NCI-H524 treated with DMSO at 0.1 percent for 48 hours (cell line): Measurements from ENCODE around the gene HAL.

Experiments
- DNase-seq: peaks from one replicate; lab custom pipeline; 2025; lab: John Stamatoyannopoulos, UW

HAL gene

DNA sequence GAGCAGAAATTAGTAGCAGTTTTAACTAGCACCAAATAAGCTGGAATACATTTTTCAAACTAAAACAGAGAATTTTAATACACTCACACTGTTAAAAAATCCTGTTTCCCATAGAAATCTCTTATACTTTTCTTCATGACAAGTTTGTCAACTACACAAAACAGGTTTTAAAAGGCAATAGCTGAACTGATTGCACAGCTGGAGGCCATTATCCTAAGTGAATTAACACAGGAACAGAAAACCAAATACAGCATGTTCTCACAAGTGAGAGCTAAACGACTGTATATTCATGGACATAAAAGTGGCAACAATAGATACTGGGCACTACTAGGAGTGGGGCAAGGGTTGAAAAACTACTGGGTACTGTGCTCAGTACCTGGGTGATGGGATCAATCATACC, 11.6 kb upstream of the HAL start:
- no peak for DNase-seq

GRCh38 chr12:96006727-96007126, 10.6 kb upstream of the HAL start:
- DNase-seq: no peak

DNA sequence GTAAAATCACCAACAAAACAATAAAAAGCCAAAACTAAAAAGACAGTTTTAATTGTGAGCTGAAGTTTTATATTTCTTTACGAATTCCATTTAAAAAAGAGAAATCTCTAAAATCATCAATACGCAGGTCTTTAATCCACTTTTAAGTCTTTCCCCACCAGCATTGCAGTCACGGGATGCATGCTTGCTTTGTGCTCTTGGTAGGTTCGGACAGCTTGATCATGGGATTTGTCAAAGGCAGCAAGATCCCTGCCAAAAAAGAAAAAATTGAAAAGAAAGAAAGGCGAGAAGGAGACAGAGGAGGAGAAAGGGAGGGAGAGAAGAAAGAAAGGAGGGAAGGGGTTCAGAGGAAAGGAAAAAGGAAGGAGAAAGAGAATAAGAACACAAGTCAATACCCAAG, 4.7 kb upstream of the HAL start:
- DNase-seq: no peak

GRCh38 chr12:95999484-95999883, 3.3 kb upstream of the HAL start:
- no peak for DNase-seq

DNA sequence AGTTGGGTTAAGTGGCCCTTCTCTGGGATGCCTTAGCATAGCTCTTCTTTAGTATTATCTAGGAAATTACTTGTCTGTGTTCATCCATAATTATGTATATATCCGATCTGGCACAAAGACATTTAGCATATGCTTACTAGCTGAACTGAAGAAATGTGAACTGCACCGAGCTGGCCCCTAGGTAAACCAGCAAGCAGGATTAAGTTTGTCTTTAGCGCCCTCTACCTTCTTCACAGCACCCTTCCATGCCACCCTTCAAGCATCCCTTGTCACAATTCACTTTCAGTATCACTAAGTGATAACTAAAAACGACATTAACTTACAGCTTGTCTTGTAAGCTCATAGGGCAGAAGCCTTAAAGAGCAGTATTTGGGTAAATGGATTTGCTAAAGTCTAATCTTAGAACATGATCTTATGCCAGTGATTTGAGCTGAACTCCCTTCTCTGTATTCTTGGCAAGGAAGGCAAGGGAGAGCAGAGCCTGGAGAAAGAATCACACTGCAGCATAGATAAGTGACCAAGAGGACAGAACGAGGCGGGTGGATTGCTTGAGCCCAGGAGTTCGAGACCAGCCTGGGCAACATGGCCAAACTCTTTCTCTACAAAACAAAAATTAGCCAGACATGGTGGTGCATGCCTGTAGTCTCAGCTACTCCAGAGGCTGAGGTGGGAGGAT, 2.6 kb upstream of the HAL start:
- no peak for DNase-seq

- no peak for DNase-seq
Measured at GRCh38 chr12:95997911-95998510, 1.9 kb upstream of the HAL start.

- DNase-seq: no peak
Measured at GRCh38 chr12:95997276-95997675, 1.1 kb upstream of the HAL start.

GRCh38 chr12:95995238-95996031, 709 bp downstream of the HAL start:
- no peak for DNase-seq

- no peak for DNase-seq
Measured at GRCh38 chr12:95994476-95994875, 1.7 kb downstream of the HAL start.

DNA sequence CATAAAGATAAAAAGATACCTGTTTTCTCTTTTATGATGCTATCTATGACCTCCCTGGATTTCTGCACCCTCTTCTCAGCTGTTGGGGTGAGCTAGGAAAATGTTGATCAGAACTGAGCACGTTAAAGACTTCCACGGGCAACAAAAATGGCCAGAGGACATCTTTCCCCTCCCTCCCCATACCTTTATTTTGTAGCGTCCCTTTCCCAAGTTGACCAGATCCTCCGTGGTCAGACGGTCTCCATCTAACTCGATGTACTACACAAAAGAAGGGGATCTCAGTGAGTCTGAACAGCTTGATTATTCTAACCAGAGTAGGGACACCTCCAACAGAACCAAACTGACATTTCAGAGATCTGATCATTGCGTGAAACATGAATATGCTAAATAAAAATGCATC, 2.2 kb downstream of the HAL start:
- DNase-seq: no peak

- no peak for DNase-seq
Measured at GRCh38 chr12:95990136-95990535, 6.0 kb downstream of the HAL start.

DNA sequence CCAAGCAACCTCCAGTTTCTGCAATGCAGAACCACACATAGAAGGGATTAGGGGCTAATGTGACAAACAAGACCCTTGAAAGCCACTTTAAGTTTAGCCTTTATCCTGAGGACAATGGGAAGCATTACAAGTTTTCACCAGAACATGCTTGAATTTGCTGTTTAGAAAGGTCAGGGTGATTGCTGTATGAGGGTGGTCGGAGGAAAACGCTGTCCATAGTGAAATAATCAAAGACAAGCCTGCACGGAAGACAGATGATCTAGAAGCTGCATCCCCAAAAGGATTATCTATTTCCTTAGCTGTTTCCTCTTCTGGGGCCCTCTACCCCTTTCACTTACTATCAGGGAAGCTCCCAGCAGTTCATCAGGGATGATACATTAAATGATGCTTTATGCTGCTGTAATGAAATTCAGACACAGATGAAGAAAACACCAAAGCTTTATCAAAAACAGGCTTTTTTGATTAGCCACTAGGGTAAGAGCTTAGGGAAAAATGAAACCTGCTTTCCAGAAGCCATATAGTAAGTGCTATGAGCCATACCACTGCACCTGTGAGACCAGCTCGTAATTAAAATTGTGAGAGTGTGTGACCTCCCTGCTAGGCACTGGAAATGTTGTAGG, 6.5 kb downstream of the HAL start:
- no peak for DNase-seq

- no peak for DNase-seq
Measured at GRCh38 chr12:95988506-95989275, 7.5 kb downstream of the HAL start.

DNA sequence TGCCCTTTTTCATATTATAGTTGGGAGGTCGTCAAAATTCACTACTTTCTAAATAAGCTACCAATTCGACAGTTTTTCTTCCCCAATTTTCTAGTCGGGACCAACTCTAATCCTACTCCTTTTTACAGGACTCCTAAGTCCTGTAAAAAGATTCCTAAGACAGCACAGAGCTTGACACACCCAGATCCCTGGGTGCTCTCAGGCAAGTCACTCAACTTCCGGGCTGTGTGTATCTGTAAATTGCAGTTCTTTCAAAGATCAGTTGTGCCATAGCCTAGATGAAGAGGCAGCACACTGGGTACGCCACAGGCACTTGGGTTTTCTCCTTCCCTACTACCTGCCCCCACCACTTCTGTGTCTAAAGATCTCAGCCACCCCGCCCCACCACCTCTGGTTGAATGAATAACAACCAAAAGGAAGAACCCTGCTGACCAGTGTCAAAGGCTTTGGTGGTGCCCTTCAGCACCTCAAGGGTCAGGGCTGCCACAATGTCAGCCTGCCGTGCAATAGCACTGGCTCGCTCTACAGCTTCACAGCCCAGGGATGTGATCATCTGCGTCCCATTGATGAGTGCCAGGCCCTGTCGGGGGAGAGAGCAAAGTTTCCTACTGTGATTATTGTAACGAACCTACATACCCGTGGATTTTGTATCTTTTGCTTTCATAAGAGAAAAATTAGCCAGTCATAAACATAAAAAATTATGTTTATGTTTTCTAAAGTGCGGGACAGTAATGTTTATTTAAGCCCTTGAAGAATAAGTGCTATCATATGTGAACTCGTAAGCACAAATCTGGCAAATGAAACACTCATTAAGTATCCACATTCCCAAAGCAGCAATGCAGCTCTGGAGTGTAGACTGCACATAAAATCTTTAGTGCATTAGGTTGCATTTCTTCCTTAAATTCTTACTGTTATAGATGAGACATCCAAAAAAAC, 9.2 kb downstream of the HAL start:
- no peak for DNase-seq

DNA sequence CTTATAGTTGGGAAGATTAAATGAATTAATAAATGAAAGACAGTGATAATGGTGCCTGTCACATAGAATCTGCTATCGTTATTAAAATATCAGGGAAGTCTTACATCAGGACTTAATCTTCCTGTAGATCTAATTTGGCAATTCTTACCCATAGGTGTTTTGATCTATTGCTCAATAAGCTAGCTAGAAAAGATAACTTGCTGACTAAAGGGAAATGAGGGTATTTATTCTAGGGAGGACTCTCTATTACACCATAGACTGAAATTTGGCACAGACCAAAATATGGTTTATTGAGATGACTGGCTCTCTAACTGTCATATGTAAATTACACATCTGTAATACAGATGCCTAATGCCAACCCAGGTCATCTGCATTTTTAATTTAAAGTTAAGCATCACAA, 11.5 kb downstream of the HAL start:
- DNase-seq: no peak

DNA sequence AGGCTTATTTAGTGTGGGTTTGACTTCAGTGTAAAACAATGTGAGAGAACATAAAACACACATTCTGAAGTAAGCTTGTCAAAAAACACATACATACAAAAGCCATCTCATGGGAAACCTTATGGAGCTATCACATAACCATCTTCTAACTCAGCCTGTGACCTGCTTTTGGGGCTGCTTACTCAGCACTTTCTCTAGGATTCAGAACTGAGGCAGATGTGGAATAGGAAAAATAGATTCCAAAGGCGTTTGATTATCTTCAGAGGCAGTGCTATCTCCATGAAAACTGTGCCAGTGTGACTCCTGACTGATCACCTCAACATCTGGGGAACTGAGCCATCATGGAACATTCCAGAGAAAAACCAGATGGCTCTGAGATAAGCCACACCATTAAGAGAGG, 13.5 kb downstream of the HAL start:
- DNase-seq: no peak

- DNase-seq: no peak
Measured at GRCh38 chr12:95980437-95980836, 15.7 kb downstream of the HAL start.

GRCh38 chr12:95978774-95979173, 17.4 kb downstream of the HAL start:
- DNase-seq: no peak

DNA sequence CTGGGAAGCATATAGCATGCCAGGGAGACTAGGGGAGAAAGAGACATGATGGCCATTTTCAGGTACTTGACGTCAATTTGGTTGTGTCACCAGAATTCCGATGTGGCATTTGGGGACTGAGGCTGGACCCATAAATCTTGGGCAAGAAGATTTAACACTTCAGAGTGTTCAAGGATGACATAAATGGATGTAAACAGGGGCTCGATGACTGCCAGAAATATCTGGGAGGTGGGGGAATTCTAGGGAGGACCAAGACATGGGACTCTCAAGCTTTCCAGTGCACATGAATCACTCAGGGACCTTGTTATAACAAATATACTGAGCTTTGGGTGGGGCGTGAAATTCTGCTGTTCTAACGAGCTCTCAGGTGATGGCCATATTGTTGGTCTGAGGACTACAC, 17.8 kb downstream of the HAL start:
- DNase-seq: no peak

DNA sequence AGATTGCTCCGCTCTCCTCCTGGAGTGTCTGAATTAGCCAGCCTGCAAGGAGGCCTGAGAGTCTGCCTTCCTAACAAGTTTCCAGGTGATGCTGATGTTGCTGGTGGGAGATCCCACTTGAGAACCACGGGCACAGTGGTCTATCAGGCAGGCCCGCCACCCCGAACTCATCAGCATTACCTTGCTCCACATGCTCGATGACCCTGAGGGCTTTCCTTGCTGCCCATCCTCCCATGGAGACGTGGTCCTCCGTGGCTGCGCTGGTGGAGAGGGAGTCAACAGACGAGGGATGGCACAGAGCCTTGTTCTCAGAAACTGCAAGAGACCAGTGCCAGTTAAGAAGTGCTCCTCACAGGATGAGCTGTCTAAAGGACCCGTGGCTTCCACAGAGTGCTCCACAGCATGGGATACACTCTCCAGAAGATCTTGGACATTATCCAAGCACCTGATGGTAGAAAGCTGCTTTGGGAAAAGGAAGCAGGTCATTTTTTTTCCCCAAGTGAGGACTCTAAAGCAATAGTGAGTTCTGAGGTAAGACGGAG, 18.3 kb downstream of the HAL start:
- no peak for DNase-seq

GRCh38 chr12:95976416-95976832, 19.7 kb downstream of the HAL start:
- no peak for DNase-seq
